SIG-M5 treated with dmso at 0.1 percent for 504 hours (cell line): ENCODE results near the gene ATG5.

Experiments
- DNase-seq: peaks from one replicate; lab custom pipeline; 2025; ENCODE audit not compliant: unreplicated experiment; lab: John Stamatoyannopoulos, UW

ATG5 gene

DNA sequence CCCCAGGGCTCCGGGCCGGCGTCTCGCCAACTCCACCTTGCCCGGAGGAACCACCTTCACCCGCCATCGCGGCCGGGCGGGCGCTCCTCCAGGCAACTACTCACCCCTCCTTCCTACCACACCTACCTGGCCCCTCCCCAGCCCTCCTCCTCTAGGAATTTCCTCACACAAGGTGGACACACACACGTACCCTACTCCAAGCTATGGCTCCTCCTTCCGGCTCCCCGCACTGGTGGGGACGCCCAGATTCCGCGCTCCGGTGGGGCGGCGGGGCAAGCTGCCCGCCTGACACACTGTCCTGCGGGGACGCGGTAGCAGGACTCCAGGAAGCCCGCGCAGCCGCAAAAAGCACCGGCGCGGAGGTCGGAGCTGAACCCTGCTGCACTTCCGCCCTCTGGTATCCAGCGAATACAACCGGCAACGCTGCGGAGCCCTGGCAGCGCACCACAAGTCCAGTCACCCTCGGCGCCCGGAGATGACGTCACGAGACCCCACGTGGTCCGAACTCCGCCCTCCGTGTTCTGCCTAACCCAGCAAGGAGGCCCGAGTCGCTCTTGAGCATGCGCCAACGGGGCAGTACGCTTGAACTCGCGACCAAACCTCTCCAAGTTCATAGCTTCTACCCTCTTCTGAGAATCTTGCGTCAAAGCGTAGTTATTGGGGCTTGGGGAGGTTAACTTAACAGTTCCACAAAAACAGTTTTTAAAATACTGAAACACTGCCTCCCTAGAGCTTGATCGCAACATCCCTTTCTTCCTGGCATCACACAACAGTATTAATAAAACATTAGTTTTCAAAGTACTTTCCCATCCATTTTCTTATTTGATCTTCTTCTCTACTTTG, at the start of gene ATG5:
ATG5 (minus strand) TSS at position 425 of the 843 bp plus-strand sequence. CDS start 9,552 bp downstream, outside the sequence.
- DNase-seq = peak; percentile 96

DNA sequence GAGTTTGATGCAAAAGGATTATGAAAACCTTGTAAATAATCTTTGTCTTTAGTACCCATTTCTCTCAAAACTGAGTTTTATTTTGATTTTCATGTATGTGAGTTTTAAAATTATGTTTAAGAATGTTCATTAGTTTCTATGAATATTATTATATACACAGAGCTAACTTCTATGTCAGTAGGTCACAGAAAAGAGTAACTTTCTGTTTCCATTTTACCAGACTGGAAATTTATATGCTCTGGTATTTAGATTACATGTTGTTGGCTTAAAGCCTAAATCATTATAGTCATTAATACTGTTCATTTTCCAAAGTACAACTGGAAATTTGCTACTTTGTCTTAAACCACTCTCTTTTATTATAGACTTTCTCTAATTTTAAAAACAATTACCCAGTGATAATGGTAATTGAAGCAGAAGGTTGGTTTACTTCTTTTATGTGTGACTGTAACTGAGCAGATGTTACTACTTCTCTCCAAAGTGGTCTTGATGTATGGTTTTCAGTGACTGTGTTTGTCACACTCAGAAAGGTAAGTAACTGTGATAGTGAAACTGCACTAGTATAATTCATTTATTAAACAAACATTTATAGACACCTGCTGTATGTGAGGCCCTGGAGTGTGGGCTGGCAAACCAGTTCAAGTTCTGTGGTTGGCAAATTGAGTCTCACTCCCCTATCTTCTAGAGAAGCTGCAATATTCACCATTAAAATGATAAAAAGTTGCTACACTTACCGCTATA, 48.1 kb upstream of the ATG5 start:
- DNase-seq = no peak

DNA sequence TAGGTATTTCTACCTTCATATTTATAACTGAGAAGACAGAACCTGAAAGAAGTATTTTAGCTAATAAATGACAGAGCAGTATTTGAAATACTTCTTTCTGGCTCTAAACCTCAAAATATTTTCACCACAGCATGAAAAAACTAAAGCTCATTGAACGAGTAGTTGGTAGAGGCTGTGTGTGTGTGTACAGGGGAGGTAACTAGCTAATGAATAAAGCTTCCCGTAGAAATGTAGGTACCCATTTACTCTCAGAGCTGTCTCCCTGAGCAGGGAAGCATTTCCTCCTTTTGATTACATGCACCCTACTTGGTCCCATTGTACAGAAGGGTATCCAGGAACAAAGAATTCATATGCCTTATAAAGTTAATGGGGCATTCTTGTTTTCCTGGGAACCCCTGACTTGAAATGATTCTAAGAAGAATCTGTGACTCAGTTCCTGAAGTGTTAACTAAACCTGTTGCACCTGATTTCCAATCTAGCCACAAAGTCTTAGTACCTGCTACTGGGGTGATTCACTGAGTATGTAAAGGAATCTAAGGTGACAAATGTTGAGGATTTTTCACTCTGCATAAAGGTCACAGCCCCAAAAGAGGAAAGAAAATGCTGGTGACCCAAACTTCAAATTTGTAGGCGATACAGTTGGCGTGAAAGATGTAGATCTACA, 47.4 kb upstream of the ATG5 start:
- DNase-seq = no peak

DNA sequence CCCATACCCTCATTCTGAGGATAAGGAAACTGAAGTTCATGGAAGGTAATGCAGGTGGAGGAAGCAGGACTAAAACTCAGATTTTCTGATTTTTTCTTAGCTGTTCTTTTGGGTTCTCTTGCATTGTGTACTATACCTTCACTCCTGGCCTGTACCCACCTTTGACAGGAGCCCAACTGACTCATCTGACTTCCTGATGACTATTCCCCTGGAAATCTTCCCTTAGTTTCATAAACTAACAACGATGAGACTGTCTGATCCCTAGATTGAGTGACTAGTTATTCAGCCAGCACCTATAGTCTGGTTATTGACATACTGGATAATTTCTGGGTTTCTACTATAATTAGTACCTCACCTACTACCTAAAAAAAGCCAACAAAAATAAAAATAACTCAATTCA, 45.1 kb upstream of the ATG5 start:
- no peak for DNase-seq

DNA sequence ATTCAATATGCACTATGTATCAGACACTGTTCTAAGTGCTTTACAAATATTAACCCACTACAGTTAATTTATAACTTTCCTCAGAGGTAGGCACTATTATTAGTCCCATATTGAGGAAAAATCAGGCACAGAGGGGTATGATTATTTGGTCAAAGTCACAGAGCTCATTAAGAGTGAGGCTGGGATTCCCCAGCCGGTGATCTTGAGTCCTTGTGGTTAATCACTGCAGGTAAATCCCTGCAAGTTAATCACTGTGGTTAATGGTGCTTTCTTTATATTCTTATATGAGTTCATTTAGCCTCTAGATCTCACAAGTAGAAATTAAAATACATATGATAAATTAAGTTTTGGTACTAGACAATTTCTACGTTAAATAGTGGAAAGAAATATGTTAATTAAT, 44.2 kb upstream of the ATG5 start:
- no peak for DNase-seq

DNA sequence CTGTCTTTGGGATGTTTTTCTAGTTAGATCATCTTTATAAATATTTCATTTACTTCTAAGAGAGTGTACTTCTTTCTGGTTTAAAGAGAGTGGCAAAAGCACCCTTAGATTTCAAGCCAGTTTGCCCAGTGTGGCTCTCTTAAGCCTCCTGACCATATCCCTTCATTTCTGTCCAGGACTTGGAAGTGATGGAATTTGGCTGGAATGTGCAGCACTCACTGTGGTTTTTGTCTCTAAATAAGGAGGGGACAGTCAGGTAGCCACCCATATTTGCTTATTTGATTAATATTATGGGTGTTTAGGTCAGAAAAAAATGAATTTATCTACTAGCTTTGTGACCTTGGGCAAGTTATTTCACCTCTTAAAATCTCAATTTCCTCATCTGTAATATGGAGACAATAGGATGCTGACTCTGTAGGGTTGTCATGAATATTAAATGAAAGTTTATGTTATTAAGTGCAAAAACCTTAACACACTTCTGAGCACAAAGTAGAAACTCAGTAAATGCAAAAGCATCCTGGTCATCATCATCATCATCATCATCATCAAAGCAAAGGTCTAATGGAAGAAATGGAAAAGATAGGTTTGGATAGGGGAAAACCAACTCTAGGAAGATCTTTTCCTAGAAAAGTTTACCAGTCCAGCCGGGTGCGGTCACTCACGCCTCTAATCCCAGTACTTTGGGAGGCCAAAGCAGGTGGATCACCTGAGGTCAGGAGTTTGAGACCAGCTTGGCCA, 38.0 kb upstream of the ATG5 start:
- DNase-seq = no peak

DNA sequence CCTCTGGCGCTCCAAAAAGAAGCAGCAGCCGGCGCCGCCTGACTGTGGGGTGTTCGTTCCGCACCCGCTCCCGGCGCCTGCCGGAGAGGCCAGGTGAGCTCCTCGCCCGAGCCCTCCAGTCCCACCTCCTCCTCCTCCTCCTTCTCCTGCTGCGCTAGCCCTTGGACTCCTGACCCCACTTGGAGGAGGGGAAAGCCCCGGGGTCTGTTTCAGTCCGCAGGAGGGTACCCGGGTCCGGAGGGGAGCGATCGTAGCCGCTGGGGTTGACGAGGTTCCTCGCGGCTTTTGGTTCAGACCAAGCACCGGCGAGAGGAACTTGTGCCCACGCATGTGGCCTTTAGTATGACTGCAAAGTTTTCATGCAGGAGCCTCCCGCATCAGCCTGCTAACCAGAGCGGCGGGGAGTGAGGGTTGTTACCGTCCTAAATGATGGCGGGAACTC, 35.5 kb upstream of the ATG5 start:
- DNase-seq = no peak

DNA sequence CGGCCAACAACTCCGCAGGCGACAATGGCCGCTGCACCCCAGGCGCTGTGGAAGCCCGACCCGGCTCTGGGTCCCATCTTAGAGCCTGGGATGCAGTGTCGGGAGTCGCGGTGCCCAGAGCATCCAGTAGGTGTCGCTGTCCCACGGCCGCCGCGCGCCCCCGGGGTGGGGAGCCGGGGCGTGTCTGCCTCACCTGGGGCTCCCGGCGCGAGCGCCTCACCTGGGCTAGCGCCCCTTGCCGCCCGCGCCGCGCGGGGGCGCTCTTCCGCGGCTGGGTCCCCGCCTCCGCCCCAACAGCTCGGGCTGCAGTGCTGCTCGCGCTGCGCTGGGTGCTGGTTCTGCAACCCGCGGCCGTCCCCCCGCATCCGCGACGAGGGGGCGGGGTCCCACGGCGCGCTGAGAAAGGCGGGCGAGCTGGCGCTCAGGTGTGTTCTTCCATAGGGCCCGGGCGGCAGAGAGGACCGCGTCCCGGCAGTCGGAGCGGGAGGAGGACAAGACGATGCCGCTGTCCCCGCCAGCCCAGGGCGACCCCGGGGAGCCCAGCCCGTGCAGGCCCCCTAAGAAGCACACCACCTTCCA, 34.9 kb upstream of the ATG5 start, which contains the start of gene CRYBG1:
CRYBG1 (plus strand) TSS at position 308 of the 579 bp plus-strand sequence; CDS start at position 500, 192 bp downstream.
- DNase-seq = peak; percentile 37

DNA sequence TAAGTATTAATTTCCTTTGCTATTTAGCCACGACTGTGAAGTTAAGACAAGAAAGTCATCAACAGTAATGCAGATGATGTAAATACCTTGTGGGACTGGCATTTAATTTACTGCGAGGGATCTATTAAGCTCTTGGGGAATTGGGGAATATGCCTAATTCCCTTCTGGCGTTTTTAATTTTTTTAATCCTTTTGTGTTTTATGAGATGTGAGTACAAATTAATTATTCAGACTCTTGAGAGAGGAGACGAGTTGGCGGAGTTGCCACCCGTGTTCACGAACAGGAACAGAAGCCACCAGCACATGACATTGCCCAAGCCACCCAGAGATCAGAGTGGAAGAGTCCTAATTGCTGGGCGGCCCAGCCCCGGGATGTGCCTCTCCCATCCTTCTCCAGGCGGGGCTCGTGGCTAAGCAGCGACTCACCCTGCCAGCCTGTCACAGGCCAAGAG, 34.4 kb upstream of the ATG5 start:
- no peak for DNase-seq

DNA sequence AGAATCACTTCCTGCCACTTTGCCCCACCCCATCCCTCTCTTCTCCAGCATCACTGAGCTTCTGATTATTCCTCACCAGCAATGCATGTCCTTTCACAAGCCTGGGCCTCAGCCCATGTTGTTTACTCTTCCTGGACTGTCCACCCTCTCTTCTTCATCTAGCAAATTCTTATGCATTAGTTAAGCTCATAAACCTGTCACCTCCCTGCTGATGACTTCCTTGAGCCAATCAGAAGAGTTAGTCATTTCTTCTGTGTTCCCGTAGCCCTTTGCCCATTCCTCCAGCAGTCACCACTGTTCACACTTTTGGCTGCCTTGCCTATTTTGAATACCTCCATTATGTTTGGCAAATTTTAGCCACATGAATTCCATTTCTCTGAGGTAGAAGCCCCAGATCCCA, 30.8 kb upstream of the ATG5 start:
- no peak for DNase-seq

DNA sequence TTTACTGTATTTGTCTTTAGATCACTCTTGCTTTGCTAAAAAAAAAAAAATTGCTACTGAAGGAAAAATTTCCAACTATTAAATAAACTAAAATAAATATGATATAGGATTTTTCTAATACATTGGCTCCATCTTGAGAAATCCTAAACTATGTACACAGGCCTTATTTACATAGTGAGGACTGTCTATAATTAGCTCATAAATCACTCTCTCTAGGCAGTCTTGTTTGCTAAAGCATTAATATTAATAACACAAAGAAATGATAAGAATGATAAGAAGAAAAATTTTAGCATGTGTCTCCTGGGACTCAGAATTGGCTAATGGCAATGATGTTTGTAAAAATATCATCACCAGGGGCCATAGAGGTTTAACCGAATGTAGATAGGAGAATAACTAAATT, 21.7 kb upstream of the ATG5 start:
- DNase-seq = no peak

DNA sequence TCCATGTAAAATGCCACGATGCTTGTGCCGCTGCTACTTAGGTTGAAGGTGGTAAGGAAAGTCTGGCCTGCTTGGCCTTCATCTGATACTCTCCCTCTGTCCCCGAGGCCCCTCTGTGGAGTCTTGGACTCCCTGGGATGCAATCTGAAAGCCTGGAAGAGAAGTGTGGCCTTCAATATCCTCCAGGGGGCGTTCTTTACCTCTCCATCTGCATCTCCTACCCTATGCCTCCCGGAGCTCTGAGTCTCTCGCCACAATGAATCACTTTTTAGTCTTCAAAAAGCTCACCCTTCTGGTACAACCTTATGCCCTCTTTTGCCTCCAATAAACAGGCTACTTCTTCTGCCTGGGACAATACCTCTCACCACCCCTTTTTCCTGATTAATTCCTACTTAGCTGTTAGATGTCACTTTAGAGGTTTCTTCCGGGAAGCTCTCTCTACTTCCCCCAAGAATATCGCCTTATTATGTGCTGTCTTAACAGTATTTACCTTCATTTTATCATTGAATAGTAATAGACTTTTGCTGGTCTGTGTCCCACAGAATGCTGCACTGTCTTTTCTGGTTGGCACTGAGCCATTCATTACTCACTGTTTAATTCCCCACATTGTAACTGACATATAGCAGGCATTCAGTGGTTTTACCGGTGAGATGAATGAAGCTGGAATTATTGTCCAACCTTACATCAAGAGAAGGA, 13.9 kb upstream of the ATG5 start:
- peak; percentile 80 for DNase-seq

DNA sequence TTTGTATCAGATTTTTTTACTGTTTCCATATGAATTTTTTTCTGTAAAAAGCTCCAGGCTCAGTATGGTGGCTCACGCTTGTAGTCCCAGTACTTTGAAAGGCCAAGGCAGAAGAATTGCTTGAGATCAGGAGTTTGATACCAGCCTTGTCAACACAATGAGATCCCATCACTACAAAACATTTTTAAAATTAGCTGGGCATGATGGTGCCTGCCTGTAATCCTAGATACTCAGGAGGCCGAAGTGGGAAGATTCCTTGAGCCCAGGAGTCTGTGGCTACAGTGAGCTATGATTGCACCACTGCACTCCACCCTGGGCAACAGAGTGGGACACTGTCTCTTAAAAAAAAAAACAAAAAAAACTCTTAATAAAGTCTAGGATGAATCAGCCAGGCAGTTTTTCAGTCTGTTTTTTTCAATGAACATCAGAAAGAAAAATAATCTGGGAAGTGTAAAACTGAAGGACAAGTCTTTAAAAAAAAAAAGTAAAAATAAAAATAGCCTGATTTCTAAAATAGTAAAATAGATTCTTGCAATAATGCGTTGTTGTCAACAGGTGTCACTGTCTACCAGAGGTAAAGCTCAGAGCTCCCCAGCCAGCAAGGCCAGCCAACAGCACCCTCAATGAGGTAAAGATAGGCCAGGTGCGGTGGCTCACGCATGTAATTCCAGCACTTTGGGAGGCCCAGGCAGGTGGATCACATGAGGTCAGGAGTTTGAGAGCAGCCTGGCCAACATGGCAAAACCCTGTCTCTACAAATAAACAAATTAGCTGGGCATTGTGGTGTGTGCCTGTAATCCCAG, 9.3 kb upstream of the ATG5 start:
- DNase-seq = peak; percentile 34

DNA sequence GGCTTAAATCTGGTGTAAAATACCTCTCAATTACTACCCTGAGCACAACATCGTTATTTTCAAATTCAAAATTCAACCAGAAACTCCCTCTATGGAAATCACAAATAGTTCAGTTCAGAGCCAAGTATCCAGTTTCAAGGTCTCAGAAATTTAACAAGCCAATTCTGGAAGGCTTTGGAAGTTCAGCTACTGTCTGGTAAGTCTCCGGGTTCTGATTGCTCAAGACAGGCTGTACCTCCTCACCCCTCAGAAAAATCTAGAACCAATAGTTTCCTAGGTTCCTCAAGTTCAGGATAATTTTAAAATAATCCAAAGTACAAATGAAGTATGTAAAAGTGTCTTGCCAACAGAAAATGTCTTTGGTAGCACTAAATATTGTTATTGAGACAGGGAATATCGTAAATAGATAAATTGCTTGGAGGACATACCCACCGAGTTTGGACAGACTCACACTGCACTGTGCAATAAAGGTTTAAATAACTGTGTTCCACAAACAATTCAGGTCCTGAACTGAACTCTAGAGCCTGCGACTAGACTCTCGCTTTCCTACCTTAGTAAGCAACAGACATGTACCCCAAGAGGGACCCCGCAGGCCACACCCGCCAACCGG, 729 bp downstream of the ATG5 start:
- peak; percentile 28 for DNase-seq

DNA sequence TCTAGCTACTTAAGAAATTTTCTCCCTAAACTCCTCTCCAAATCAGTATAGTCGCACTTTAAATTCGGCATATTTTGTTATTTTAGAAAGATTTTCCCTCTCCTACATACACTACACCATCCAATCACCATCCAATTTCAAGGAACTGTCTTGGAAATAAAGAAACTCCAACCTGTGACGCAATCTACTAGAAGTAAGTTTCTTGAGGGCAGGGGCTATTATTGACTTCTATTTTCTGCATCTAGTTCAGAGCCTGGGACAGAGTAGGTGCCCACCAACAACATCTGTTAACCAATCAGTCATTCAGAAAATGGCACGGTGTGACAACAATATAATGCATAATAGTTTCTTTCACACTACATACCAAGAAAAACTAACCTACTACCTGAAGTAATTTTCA, 3.6 kb downstream of the ATG5 start:
- DNase-seq = no peak

DNA sequence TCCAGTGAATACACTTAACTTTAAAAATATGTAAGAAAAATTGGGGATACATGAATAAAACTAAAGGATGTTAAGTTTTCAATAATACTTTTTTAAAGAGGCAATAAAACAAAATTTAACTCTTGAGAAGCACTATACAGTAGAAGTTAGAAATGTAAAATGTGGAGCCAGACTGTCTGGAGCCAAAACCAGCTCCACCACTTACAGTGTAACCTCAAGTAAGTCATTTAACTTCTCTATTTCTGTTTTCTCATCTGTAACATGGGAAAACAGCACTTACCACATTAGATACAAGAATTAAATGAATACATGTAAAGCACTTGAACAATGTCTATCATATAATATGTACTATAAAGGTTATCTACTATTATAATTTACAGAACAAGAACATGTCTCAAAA, 6.7 kb downstream of the ATG5 start:
- DNase-seq = peak; percentile 3

DNA sequence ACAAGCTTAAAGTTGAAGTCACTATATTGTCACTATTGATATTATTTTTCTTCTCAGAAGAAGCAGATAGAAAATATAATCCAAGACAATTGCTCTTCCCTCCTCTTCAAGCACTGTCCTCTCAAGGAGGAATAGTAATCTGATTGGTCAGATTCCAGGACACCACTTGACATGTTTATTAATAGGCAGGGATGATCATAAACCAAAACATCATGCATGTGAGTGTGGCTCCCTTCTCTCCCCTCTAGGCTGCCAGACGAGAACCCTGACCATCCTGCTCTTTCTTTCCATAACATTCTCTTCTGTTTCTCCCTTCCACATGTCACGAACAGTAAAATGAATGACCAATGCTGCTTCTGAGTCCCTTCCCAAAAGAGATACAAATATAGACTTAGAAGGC, 7.5 kb downstream of the ATG5 start:
- no peak for DNase-seq

DNA sequence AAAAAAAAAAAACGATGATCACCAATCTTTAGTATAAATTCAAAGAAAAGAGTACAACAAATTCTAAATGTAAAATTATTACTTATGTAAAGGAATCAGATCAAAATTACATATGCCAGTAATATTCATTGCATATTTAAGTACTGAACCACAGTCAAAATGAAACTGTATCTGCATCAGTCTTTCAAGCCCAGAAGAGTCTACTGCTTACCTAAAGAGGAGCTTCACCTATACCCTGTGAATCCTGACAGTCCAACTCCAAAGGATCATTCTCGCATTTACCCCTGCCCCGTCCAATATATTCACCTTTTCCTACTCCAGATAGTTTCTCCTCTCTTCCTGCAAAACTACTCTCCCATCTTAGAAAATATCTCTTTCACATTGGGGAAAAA, 9.2 kb downstream of the ATG5 start:
- no peak for DNase-seq
